Right lung (tissue), 5 donors: Measurements from ENCODE around the gene OR8D4. TPM values are rescaled to one million over a fixed set of nuclear protein-coding genes. Genes with fewer than 3 reads are reported as not detected.

ENCODE experiments used
- polyA plus RNA-seq, 5 donors: library from polyadenylated mRNA; unstranded; fragments of 120-200 nt; gene quantifications; one replicate each; pipeline versions ENCODE4 v1.2.1 to v1.2.3, GENCODE V29; 2013; ENCODE audit warnings: inconsistent platforms in 1 of 5, low replicate concordance in 1 of 5; ENCODE audit not compliant: insufficient read length in 5 of 5, insufficient read depth in 1 of 5

The OR8D4 gene
- polyA plus RNA-seq, 5 donors: 0.04 to 0.06 TPM; not detected in 3

Other genes starting within 250 kb of the OR8D4 start
- 1 to 10 TPM; 4.1 to 5.8 (median 4.5) TPM for gene SCN3B, start 247.5 kb upstream of the OR8D4 start, polyA plus RNA-seq
- gene ZNF202, start 160.5 kb upstream of the OR8D4 start, polyA plus RNA-seq: 10 to 100 TPM; 16.6 to 25.1 (median 22.4) TPM
- not detected for gene OR6X1, start 147.6 kb upstream of the OR8D4 start, polyA plus RNA-seq
- not detected for gene OR6M1, start 95.8 kb upstream of the OR8D4 start, polyA plus RNA-seq
- gene TMEM225, start 16.5 kb upstream of the OR8D4 start, polyA plus RNA-seq: not detected
- not detected for gene OR4D5, start 37.5 kb downstream of the OR8D4 start, polyA plus RNA-seq
- not detected for gene OR6T1, start 41.7 kb downstream of the OR8D4 start, polyA plus RNA-seq
- gene OR10S1, start 75.6 kb downstream of the OR8D4 start, polyA plus RNA-seq: not detected
- gene OR10G6, start 93.0 kb downstream of the OR8D4 start, polyA plus RNA-seq: not detected
- gene OR10G4, start 110.8 kb downstream of the OR8D4 start, polyA plus RNA-seq: not detected
- gene OR10G9, start 120.8 kb downstream of the OR8D4 start, polyA plus RNA-seq: not detected
- not detected for gene OR10G8, start 124.6 kb downstream of the OR8D4 start, polyA plus RNA-seq
- not detected for gene OR10G7, start 139.2 kb downstream of the OR8D4 start, polyA plus RNA-seq
- 10 to 100 TPM; 17.7 to 19.2 (median 18.2) TPM for gene VWA5A, start 213.3 kb downstream of the OR8D4 start, polyA plus RNA-seq